ENCODE measurements around the gene ZNF414.

The ZNF414 gene

GRCh38 chr19:8463365-8463764 lies 50.6 kb downstream of the ZNF414 start:
- no peak for DNase-seq (ENCODE audit: low read depth, low spot score)

GRCh38 chr19:8462571-8462970 lies 51.4 kb downstream of the ZNF414 start:
- no peak for DNase-seq (ENCODE audit: low read depth, low spot score)

- no peak for DNase-seq (ENCODE audit: low read depth, low spot score)
Measured at GRCh38 chr19:8461891-8462290, 52.1 kb downstream of the ZNF414 start.

GRCh38 chr19:8461376-8461775 lies 52.6 kb downstream of the ZNF414 start:
- DNase-seq (ENCODE audit: low read depth, low spot score): no peak

GRCh38 chr19:8460516-8461298 lies 53.3 kb downstream of the ZNF414 start:
- DNase-seq (ENCODE audit: low read depth, low spot score): no peak
